GM06990 (cell line): ENCODE results near the gene N4BP2.

ENCODE experiments used
- DNase-seq: peaks from one replicate; pipeline ENCODE4 v3.0.0-alpha.2; 2011; ENCODE audit not compliant: insufficient read length; ENCODE audit errors: extremely low read depth
- H3K27me3 ChIP-seq: replicated peaks from 2 replicates; pipeline ENCODE4 v1.6.0; 2011; ENCODE audit warnings: low read length; ENCODE audit not compliant: control insufficient read depth, insufficient read depth
- H3K36me3 ChIP-seq: 2 replicates; pipeline ENCODE4 v1.5.1; 2011; ENCODE audit warnings: low read length; ENCODE audit not compliant: control insufficient read depth, insufficient read depth
- H3K4me3 ChIP-seq: replicated peaks from 2 replicates; pipeline ENCODE4 v1.5.1; 2011; ENCODE audit warnings: low read depth, mild to moderate bottlenecking, control low read depth, low read length
- CTCF ChIP-seq: IDR thresholded peaks from 2 replicates; pipeline ENCODE4 v1.5.1; 2011; ENCODE audit warnings: low read length, control low read depth, mild to moderate bottlenecking, inconsistent platforms; ENCODE audit not compliant: insufficient read depth, poor library complexity, severe bottlenecking

Gene N4BP2

GRCh38 chr4:40038977-40039376 lies 17.7 kb upstream of the N4BP2 start:
- DNase-seq, result no peak
- Histone ChIP-seq H3K4me3 (no peak overlapping the region), H3K27me3 (no peaks in the 10 kb centered on the region), H3K36me3 (no peaks in the 10 kb centered on the region)
- TF ChIP-seq CTCF, result no peak

- Histone ChIP-seq H3K4me3 (no peak overlapping the region), H3K36me3 (no peaks in the 10 kb centered on the region)
- no peak for DNase-seq
These were observed 15.7 kb upstream of the N4BP2 start for GRCh38 chr4:40040908-40041307.

GRCh38 chr4:40043786-40044185 lies 12.9 kb upstream of the N4BP2 start:
- no peaks in the 10 kb centered on the region for H3K36me3 ChIP-seq
- no peaks in the 10 kb centered on the region for H3K27me3 ChIP-seq
- no peak for TF ChIP-seq CTCF
- DNase-seq, result no peak
- H3K4me3 ChIP-seq, result no peak overlapping the region

More at GRCh38 chr4:40040908-40041307, 15.7 kb upstream of the N4BP2 start:
- TF ChIP-seq CTCF, result no peak
- no peaks in the 10 kb centered on the region for H3K27me3 ChIP-seq

- Histone ChIP-seq H3K36me3 (no peaks in the 10 kb centered on the region), H3K27me3 (no peaks in the 10 kb centered on the region), H3K4me3 (no peak overlapping the region)
- TF ChIP-seq CTCF, result no peak
- DNase-seq, result no peak
These were observed 10.2 kb upstream of the N4BP2 start for GRCh38 chr4:40046311-40046980.

GRCh38 chr4:40053161-40053560 lies 3.5 kb upstream of the N4BP2 start:
- TF ChIP-seq CTCF, result no peak
- no peaks in the 10 kb centered on the region for H3K36me3 ChIP-seq
- H3K27me3 ChIP-seq, result no peaks in the 10 kb centered on the region
- no peak for DNase-seq
- no peak overlapping the region for H3K4me3 ChIP-seq

GRCh38 chr4:40055511-40055862 lies 1.2 kb upstream of the N4BP2 start:
- Histone ChIP-seq H3K36me3 (no peaks in the 10 kb centered on the region), H3K4me3 (peak overlapping the region; percentile 88), H3K27me3 (no peaks in the 10 kb centered on the region)
- DNase-seq, result no peak
- no peak for TF ChIP-seq CTCF
